ENCODE measurements around the gene MKX. TPM values are rescaled to one million over a fixed set of nuclear protein-coding genes. Genes with fewer than 3 reads are reported as not detected.

MKX gene
- total and polyA plus RNA-seq, 2 donors from 2014 or later, result 1.3 TPM; not detected in 1

DNA sequence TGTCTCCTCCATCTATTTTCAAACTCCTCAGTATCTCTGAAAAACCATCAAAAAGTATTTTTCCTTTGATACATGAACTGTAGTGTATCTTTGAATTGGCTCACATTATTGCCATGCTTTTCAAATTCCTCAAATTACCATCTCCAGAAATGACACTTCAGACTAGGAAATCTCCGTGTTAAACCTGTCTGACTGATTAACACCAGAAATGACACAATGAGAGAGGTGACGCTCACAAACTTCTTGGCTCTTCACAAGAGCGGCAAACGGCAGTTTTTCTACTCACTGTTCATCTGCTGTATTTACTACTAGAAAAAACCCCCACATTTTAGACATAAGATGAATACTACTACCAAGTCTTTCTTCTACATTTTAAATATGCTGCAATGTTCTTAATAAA is 56.6 kb downstream of the MKX start:
- DNase-seq (no peak), FAIRE-seq (no peak)
- Histone ChIP-seq H3K27me3 (ENCODE audit: control insufficient read depth, insufficient read depth, low read length) (no peaks in the 10 kb centered on the region), H3K9ac (ENCODE audit: low read length in 3 of 3) (no peak overlapping the region), H3K4me3 (ENCODE audit: low read length in 3 of 3) (no peak overlapping the region), H3K36me3 (ENCODE audit: control insufficient read depth in 2 of 3, insufficient read depth in 3 of 3, low read length in 3 of 3) (no peaks in the 10 kb centered on the region), H3K9me3 (ENCODE audit: control insufficient read depth in 2 of 3, insufficient read depth in 1 of 3, low read length in 3 of 3) (no peaks in the 10 kb centered on the region), H3K4me1 (ENCODE audit: control insufficient read depth in 2 of 3, insufficient read depth in 2 of 3, low read depth in 1 of 3, low read length in 3 of 3) (no peaks in the 10 kb centered on the region), H3K27ac (ENCODE audit: low read depth in 2 of 2, low read length in 2 of 2) (no peak overlapping the region)
- TF ChIP-seq, protein P1, sequence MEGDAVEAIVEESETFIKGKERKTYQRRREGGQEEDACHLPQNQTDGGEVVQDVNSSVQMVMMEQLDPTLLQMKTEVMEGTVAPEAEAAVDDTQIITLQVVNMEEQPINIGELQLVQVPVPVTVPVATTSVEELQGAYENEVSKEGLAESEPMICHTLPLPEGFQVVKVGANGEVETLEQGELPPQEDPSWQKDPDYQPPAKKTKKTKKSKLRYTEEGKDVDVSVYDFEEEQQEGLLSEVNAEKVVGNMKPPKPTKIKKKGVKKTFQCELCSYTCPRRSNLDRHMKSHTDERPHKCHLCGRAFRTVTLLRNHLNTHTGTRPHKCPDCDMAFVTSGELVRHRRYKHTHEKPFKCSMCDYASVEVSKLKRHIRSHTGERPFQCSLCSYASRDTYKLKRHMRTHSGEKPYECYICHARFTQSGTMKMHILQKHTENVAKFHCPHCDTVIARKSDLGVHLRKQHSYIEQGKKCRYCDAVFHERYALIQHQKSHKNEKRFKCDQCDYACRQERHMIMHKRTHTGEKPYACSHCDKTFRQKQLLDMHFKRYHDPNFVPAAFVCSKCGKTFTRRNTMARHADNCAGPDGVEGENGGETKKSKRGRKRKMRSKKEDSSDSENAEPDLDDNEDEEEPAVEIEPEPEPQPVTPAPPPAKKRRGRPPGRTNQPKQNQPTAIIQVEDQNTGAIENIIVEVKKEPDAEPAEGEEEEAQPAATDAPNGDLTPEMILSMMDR (IDR thresholded peaks at IDR 0.05; ENCODE audit: borderline replicate concordance, extremely low read depth, insufficient read depth), result no peak
- intact Hi-C loops (cut with DNase I), result no loop called here

DNA sequence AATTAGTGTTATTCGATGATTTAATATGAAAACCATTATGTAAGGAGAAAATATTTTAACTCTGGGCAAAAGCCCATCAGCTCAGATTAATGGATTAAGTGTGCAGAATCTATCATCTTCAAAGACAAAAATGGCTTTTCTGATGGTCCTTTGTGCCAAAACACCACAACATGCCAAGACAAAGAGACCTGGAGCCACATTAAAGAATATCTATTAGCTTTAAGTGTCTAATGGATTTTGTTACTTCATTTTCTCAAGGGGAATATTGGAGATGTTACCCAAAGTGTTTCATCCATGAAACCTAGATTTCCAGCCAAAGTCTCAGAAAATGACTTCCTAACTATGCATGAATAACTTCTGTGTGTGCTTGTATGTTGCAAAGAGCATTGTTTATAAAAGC is 57.3 kb downstream of the MKX start:
- H3K27ac ChIP-seq (ENCODE audit: low read depth in 2 of 2, low read length in 2 of 2), result no peak overlapping the region
- H3K27me3 ChIP-seq (ENCODE audit: control insufficient read depth, insufficient read depth, low read length), result no peaks in the 10 kb centered on the region
- no peak for FAIRE-seq
- no peak overlapping the region for H3K9ac ChIP-seq (ENCODE audit: low read length in 3 of 3)
- no peak for DNase-seq
- TF ChIP-seq, protein P1 (IDR thresholded peaks at IDR 0.05; ENCODE audit: borderline replicate concordance, extremely low read depth, insufficient read depth), result no peak
- no peaks in the 10 kb centered on the region for H3K9me3 ChIP-seq (ENCODE audit: control insufficient read depth in 2 of 3, insufficient read depth in 1 of 3, low read length in 3 of 3)
- intact Hi-C loops (cut with DNase I), result no loop called here
- no peaks in the 10 kb centered on the region for H3K36me3 ChIP-seq (ENCODE audit: control insufficient read depth in 2 of 3, insufficient read depth in 3 of 3, low read length in 3 of 3)
- H3K4me1 ChIP-seq (ENCODE audit: control insufficient read depth in 2 of 3, insufficient read depth in 2 of 3, low read depth in 1 of 3, low read length in 3 of 3), result no peaks in the 10 kb centered on the region
- no peak overlapping the region for H3K4me3 ChIP-seq (ENCODE audit: low read length in 3 of 3)

GRCh38 chr10:27687743-27688142 is 57.9 kb downstream of the MKX start:
- TF ChIP-seq, protein P1 (IDR thresholded peaks at IDR 0.05; ENCODE audit: borderline replicate concordance, extremely low read depth, insufficient read depth), result no peak
- no peaks in the 10 kb centered on the region for H3K36me3 ChIP-seq (ENCODE audit: control insufficient read depth in 2 of 3, insufficient read depth in 3 of 3, low read length in 3 of 3)
- intact Hi-C loops (cut with DNase I), result no loop called here
- DNase-seq (no peak), FAIRE-seq (no peak)
- no peak overlapping the region for H3K27ac ChIP-seq (ENCODE audit: low read depth in 2 of 2, low read length in 2 of 2)
- H3K9ac ChIP-seq (ENCODE audit: low read length in 3 of 3), result no peak overlapping the region
- H3K4me3 ChIP-seq (ENCODE audit: low read length in 3 of 3), result no peak overlapping the region
- no peaks in the 10 kb centered on the region for H3K9me3 ChIP-seq (ENCODE audit: control insufficient read depth in 2 of 3, insufficient read depth in 1 of 3, low read length in 3 of 3)
- no peaks in the 10 kb centered on the region for H3K27me3 ChIP-seq (ENCODE audit: control insufficient read depth, insufficient read depth, low read length)
- no peaks in the 10 kb centered on the region for H3K4me1 ChIP-seq (ENCODE audit: control insufficient read depth in 2 of 3, insufficient read depth in 2 of 3, low read depth in 1 of 3, low read length in 3 of 3)

GRCh38 chr10:27687326-27687725 is 58.3 kb downstream of the MKX start:
- Histone ChIP-seq H3K36me3 (ENCODE audit: control insufficient read depth in 2 of 3, insufficient read depth in 3 of 3, low read length in 3 of 3) (no peaks in the 10 kb centered on the region), H3K27me3 (ENCODE audit: control insufficient read depth, insufficient read depth, low read length) (no peaks in the 10 kb centered on the region), H3K9me3 (ENCODE audit: control insufficient read depth in 2 of 3, insufficient read depth in 1 of 3, low read length in 3 of 3) (no peaks in the 10 kb centered on the region), H3K4me1 (ENCODE audit: control insufficient read depth in 2 of 3, insufficient read depth in 2 of 3, low read depth in 1 of 3, low read length in 3 of 3) (no peaks in the 10 kb centered on the region), H3K9ac (ENCODE audit: low read length in 3 of 3) (no peak overlapping the region), H3K4me3 (ENCODE audit: low read length in 3 of 3) (no peak overlapping the region), H3K27ac (ENCODE audit: low read depth in 2 of 2, low read length in 2 of 2) (no peak overlapping the region)
- FAIRE-seq, result no peak
- intact Hi-C loops (cut with DNase I), result no loop called here
- TF ChIP-seq, protein P1 (IDR thresholded peaks at IDR 0.05; ENCODE audit: borderline replicate concordance, extremely low read depth, insufficient read depth), result no peak
- DNase-seq, result no peak
